GM21529 (cell line): ENCODE measurements around the gene SDK2.

Experiments
- ATAC-seq: cut with Tn5 transposase; IDR thresholded peaks from one replicate; pipeline ENCODE4 v1.9.1; 2021; ENCODE audit not compliant: unreplicated experiment

Gene SDK2

GRCh38 chr17:73654241-73654640 lies 10.0 kb upstream of the SDK2 start:
- ATAC-seq, result no peak

GRCh38 chr17:73653810-73654209 lies 9.6 kb upstream of the SDK2 start:
- ATAC-seq, result no peak

GRCh38 chr17:73652886-73653480 lies 8.7 kb upstream of the SDK2 start:
- no peak for ATAC-seq

GRCh38 chr17:73650617-73651200 lies 6.5 kb upstream of the SDK2 start:
- no peak for ATAC-seq

- no peak for ATAC-seq
These were observed 5.9 kb upstream of the SDK2 start for GRCh38 chr17:73650140-73650539.

GRCh38 chr17:73648974-73649373 lies 4.7 kb upstream of the SDK2 start:
- ATAC-seq, result no peak

GRCh38 chr17:73648543-73648820 lies 4.2 kb upstream of the SDK2 start:
- no peak for ATAC-seq

GRCh38 chr17:73647772-73648542 lies 3.7 kb upstream of the SDK2 start:
- ATAC-seq, result no peak

- no peak for ATAC-seq
These were observed 3.1 kb upstream of the SDK2 start for GRCh38 chr17:73647301-73647695.

- ATAC-seq, result no peak
These were observed 2.4 kb upstream of the SDK2 start for GRCh38 chr17:73646409-73647300.

GRCh38 chr17:73645050-73645871 lies 1.0 kb upstream of the SDK2 start:
- ATAC-seq, result no peak

- no peak for ATAC-seq
These were observed 447 bp downstream of the SDK2 start for GRCh38 chr17:73643852-73644144.

GRCh38 chr17:73643001-73643851 lies 1.0 kb downstream of the SDK2 start:
- no peak for ATAC-seq

GRCh38 chr17:73642659-73643000 lies 1.6 kb downstream of the SDK2 start:
- ATAC-seq, result no peak

- no peak for ATAC-seq
These were observed 2.2 kb downstream of the SDK2 start for GRCh38 chr17:73641826-73642600.

- no peak for ATAC-seq
These were observed 3.6 kb downstream of the SDK2 start for GRCh38 chr17:73640691-73641090.

- ATAC-seq, result no peak
These were observed 4.3 kb downstream of the SDK2 start for GRCh38 chr17:73639932-73640331.

- no peak for ATAC-seq
These were observed 4.9 kb downstream of the SDK2 start for GRCh38 chr17:73639322-73639721.

GRCh38 chr17:73638556-73638955 lies 5.7 kb downstream of the SDK2 start:
- ATAC-seq, result no peak
